K562 (cell line): Measurements from ENCODE around the gene GMPR2. TPM values are rescaled to one million over a fixed set of nuclear protein-coding genes. Genes with fewer than 3 reads are reported as not detected.

Experiments used
- ATAC-seq: fragments of 200-7000 bp; cut with Tn5 transposase; 3 replicates; pipeline ENCODE4 v1.9.1; 2020; ENCODE audit warnings: moderate library complexity
- BruUV-seq: library from RNA; stranded (reverse); fragments of 400-500 nt; replicated peaks from 2 replicates; lab custom pipeline; 2021; lab: Mats Ljungman, UMichigan
- CTCF ChIA-PET: fragments of 300-600 bp; formaldehyde crosslinking; extraction: SDS; loops from one replicate; lab custom pipeline; 2021; ENCODE audit warnings: low intra/inter-chr PET ratio; lab: Yijun Ruan, JAX
- POLR2A ChIA-PET: fragments of 300-600, 350-650 bp; sonication (Branson Sonifier 250); formaldehyde crosslinking; extraction: SDS; loops from one replicate; lab custom pipeline; 2021; ENCODE audit warnings: antibody characterized with exemption, inconsistent platforms; lab: Yijun Ruan, JAX
- DNase-seq, 4 experiments: peaks; one replicate each; pipeline versions ENCODE4 v3.0.0 to v3.0.0-alpha.2; 2011 to 2018; ENCODE audit warnings: low spot score in 3 of 4, mixed read lengths in 3 of 4; ENCODE audit errors: extremely low read depth in 1 of 4
- FAIRE-seq: peaks from 2 replicates; lab custom pipeline; 2011; peaks lifted over from hg19 to GRCh38; lab: Jason Lieb, UNC
- H2AFZ ChIP-seq: 2 replicates; pipeline ENCODE4 v1.6.0; 2011; ENCODE audit warnings: low read depth, low read length, control low read depth, inconsistent platforms
- H3K27ac ChIP-seq: fragments of 200-600 bp; 3 replicates; pipeline ENCODE4 v1.8.0; 2011; ENCODE audit warnings: low read depth, mild to moderate bottlenecking, control low read depth, inconsistent platforms, low read length, moderate library complexity, mixed read lengths; ENCODE audit errors: extremely low read depth
- H3K27me3 ChIP-seq, 2 experiments: fragments of 300-600 bp in 1 of 2; 2 replicates in 1 of 2; 3 replicates in 1 of 2; pipeline versions ENCODE4 v1.6.0 to v1.8.0; 2011; ENCODE audit warnings: inconsistent platforms in 2 of 2, low read length in 2 of 2, mild to moderate bottlenecking in 1 of 2, mixed read lengths in 1 of 2, moderate library complexity in 1 of 2; ENCODE audit not compliant: control insufficient read depth in 2 of 2, insufficient read depth in 2 of 2
- H3K36me3 ChIP-seq: fragments of 300-600 bp; 3 replicates; pipeline ENCODE4 v1.8.0; 2011; ENCODE audit warnings: mild to moderate bottlenecking, low read length, inconsistent platforms; ENCODE audit not compliant: control insufficient read depth, insufficient read depth
- H3K4me1 ChIP-seq, 2 experiments: fragments of 200-600 bp in 1 of 2; replicated peaks in 1 of 2; 2 replicates in 1 of 2; 3 replicates in 1 of 2; pipeline versions ENCODE4 v1.5.1 to v1.8.0; 2011; ENCODE audit warnings: inconsistent platforms in 2 of 2, low read length in 2 of 2, mild to moderate bottlenecking in 1 of 2, mixed read lengths in 1 of 2, moderate library complexity in 1 of 2; ENCODE audit not compliant: control insufficient read depth in 2 of 2, insufficient read depth in 2 of 2
- H3K4me2 ChIP-seq: 2 replicates; pipeline ENCODE4 v1.6.1; 2011; ENCODE audit warnings: low read length, control low read depth, inconsistent platforms, mixed read lengths; ENCODE audit not compliant: insufficient read depth
- H3K4me3 ChIP-seq: fragments of 200-600 bp; sonication (generic), shearing (Covaris generic); 2 replicates; pipeline ENCODE4 v1.5.1; 2016; ENCODE audit warnings: control low read depth, inconsistent platforms
- H3K79me2 ChIP-seq: fragments of 200-600 bp; 3 replicates; pipeline ENCODE4 v1.8.0; 2011; ENCODE audit warnings: low read length, inconsistent platforms; ENCODE audit not compliant: control insufficient read depth, insufficient read depth
- H3K9ac ChIP-seq, 2 experiments: 2 replicates each; pipeline versions ENCODE4 v1.6.0 to v1.6.1; 2011; ENCODE audit warnings: low read depth in 2 of 2, low read length in 2 of 2, control low read depth in 1 of 2, inconsistent platforms in 1 of 2, mild to moderate bottlenecking in 1 of 2, mixed read lengths in 1 of 2; ENCODE audit not compliant: insufficient read depth in 1 of 2
- H3K9me1 ChIP-seq: one replicate; pipeline ENCODE4 v1.6.0; 2011; ENCODE audit warnings: inconsistent platforms, mild to moderate bottlenecking, low read length, moderate library complexity; ENCODE audit not compliant: control insufficient read depth, insufficient read depth
- H3K9me3 ChIP-seq: replicated peaks from 2 replicates; pipeline ENCODE4 v1.5.1; 2011; ENCODE audit warnings: low read depth, low read length, inconsistent platforms; ENCODE audit not compliant: control insufficient read depth, insufficient read depth
- H4K20me1 ChIP-seq: replicated peaks from 2 replicates; pipeline ENCODE4 v1.6.1; 2011; ENCODE audit warnings: low read length, inconsistent platforms, mixed read lengths; ENCODE audit not compliant: control insufficient read depth, insufficient read depth
- FUS ChIP-seq: fragments of 200-400 bp; formaldehyde crosslinking; optimal IDR thresholded peaks from 2 replicates; pipeline ENCODE3; 2017; ENCODE audit warnings: low read depth, low read length
- JUND ChIP-seq, 2 experiments: IDR thresholded peaks; 2 replicates in 1 of 2; 3 replicates in 1 of 2; pipeline ENCODE4 v1.6.1; 2011; ENCODE audit warnings: borderline replicate concordance in 2 of 2, low read depth in 2 of 2, low read length in 2 of 2, improper control_type of control experiment in 1 of 2, missing biosample characterization in 1 of 2, missing genetic modification characterization in 1 of 2, missing genetic modification reagents in 1 of 2
- PYGO2 ChIP-seq: fragments of 450-650 bp; IDR thresholded peaks from 2 replicates; pipeline ENCODE4 v1.6.1; 2016; ENCODE audit warnings: mild to moderate bottlenecking, missing genetic modification characterization, moderate library complexity, missing compliant biosample characterization
- TCFL5 ChIP-seq: fragments of 250-450 bp; sonication (Bioruptor Pico); conservative IDR thresholded peaks from 2 replicates; pipeline ENCODE4 v1.6.1; 2021; ENCODE audit warnings: mild to moderate bottlenecking, moderate library complexity, matching md5 sums
- TOE1 ChIP-seq, 2 experiments: fragments of 450-650 bp in 1 of 2; sonication (generic) in 1 of 2; formaldehyde crosslinking in 1 of 2; IDR thresholded peaks; 2 replicates each; pipeline versions ENCODE4 v1.7.1 to v1.8.0; 2016 to 2022; ENCODE audit warnings: borderline replicate concordance in 2 of 2, mild to moderate bottlenecking in 2 of 2, antibody characterized with exemption in 1 of 2, inconsistent platforms in 1 of 2, low read depth in 1 of 2, missing genetic modification reagents in 1 of 2, moderate library complexity in 1 of 2
- ZNF24 ChIP-seq: fragments of 450-650 bp; IDR thresholded peaks from 2 replicates; pipeline ENCODE4 v1.6.1; 2016
- ZNF395 ChIP-seq: fragments of 200-800 bp; sonication (Bioruptor generic); IDR thresholded peaks from 2 replicates; pipeline ENCODE4 v1.6.1; 2017; ENCODE audit warnings: missing genetic modification characterization, missing compliant biosample characterization
- ZNF408 ChIP-seq: fragments of 250-450 bp; sonication (Bioruptor Pico); IDR thresholded peaks from 2 replicates; pipeline ENCODE4 v1.4.0; 2020; ENCODE audit warnings: low read depth, mild to moderate bottlenecking, moderate library complexity
- WGBS: fragments of 100-300 bp; shearing (Covaris generic); methylation state at CpG from one replicate; pipeline ENCODE4 v1.1.6; 2016; ENCODE audit warnings: low coverage, mixed read lengths; ENCODE audit not compliant: insufficient coverage; ENCODE audit errors: missing lambda C conversion rate; 5-methylcytosine and 5-hydroxymethylcytosine counted together
- in situ Hi-C: fragments of 300-500 bp; cut with MboI; formaldehyde crosslinking; loops from 4 replicates; pipeline ENCODE4 v1.15.0; 2018; ENCODE audit warnings: inconsistent platforms, mixed read lengths
- intact Hi-C: fragments of 100-400 bp; cut with micrococcal nuclease; formaldehyde crosslinking; loops from 2 replicates; pipeline ENCODE4 v1.14.2; 2022
- polyA plus RNA-seq, 8 experiments: library from polyadenylated mRNA; depleted of rRNA in 4 of 8; stranded (reverse) in 5 of 8; unstranded in 3 of 8; fragments of >200 nt; fragmentation: Nextera tagmentation in 2 of 8; fragmentation: Illumina TruSeq in 1 of 8; extraction: Ambion mirVana in 2 of 8; extraction: Trizol in 1 of 8; gene quantifications; 2 replicates each; pipeline versions ENCODE4 v1.2.1 to v1.2.3, GENCODE V29; 2011 to 2014; ENCODE audit warnings: inconsistent platforms in 1 of 8, missing spikeins in 1 of 8
- total RNA-seq, 7 experiments: library from RNA; depleted of rRNA in 6 of 7; stranded (reverse); fragments of >200 nt in 6 of 7; fragmentation: Illumina TruSeq in 2 of 7; extraction: Trizol in 2 of 7; gene quantifications; 2 replicates each; pipeline versions ENCODE4 v1.2.1 to v1.2.3, GENCODE V29; 2011 to 2021; ENCODE audit warnings: low replicate concordance in 1 of 7
- TF ChIP-seq, protein P1 (sequence below): fragments of 450-650 bp; formaldehyde crosslinking; IDR thresholded peaks from 2 replicates; pipeline ENCODE4 v1.4.0; 2022; ENCODE audit warnings: mild to moderate bottlenecking, moderate library complexity
- TF ChIP-seq, protein P2 (sequence below), 2 experiments: fragments of 150-350 bp in 1 of 2; IDR thresholded peaks; 2 replicates each; pipeline ENCODE4 v1.6.1; 2012 to 2016; ENCODE audit warnings: low read depth in 2 of 2, low read length in 2 of 2, mild to moderate bottlenecking in 1 of 2, moderate library complexity in 1 of 2
- TF ChIP-seq, protein P3 (sequence below): sonication (generic); formaldehyde crosslinking; IDR thresholded peaks from 2 replicates; pipeline ENCODE4 v1.8.0; 2022; ENCODE audit warnings: mild to moderate bottlenecking, low read depth, missing genetic modification reagents
- TF ChIP-seq, protein P4 (sequence below), 2 experiments: fragments of 450-650 bp; conservative IDR thresholded peaks; 2 replicates each; pipeline ENCODE4 v1.6.1; 2017; ENCODE audit warnings: mild to moderate bottlenecking in 2 of 2, moderate library complexity in 2 of 2

The GMPR2 gene
- total and polyA plus RNA-seq, 9 of the 15 experiments (the other 6 are each of a cell fraction or from before 2014, with no cell fraction given): 26.4 to 67.4 (median 36.3) TPM

- Histone ChIP-seq H3K9ac (peak overlapping the region in 1 of 2 experiments; percentile 58; a peak in 2 of 4 replicates), H2AFZ (no peak overlapping the region), H3K9me1 (no peaks in the 10 kb centered on the region), H4K20me1 (no peaks in the 10 kb centered on the region), H3K4me2 (no peak overlapping the region), H3K9me3 (no peaks in the 10 kb centered on the region), H3K4me3 (no peak overlapping the region), H3K27me3 (no peaks in the 10 kb centered on the region), H3K27ac (no peak overlapping the region), H3K79me2 (no peaks in the 10 kb centered on the region), H3K36me3 (no peaks in the 10 kb centered on the region), H3K4me1 (peaks cover 0 to 35% of the 10 kb centered on the region in 2 experiments; a peak in 3 of 5 replicates)
- 63% methylated on average over 6 of the region's 6 CpGs for WGBS
- ChIA-PET POLR2A (interaction anchor here (0.6 to 0.7 kb wide), 2 partner anchors 180 to 469 kb away, joined by 3 read pairs; no protein-coding TSS in a partner anchor), CTCF (no interaction called here)
- no peak for DNase-seq
- in situ Hi-C loops (no loop called here), intact Hi-C loops (no loop called here)
- ATAC-seq: no peak
- FAIRE-seq: no peak
- no TSS peak for BruUV-seq
- TF ChIP-seq ZNF408 (CRISPR knock-in tag) (no peak), TCFL5 (CRISPR knock-in tag) (no peak), JUND (IDR thresholded peaks at IDR 0.05; ENCODE audit: borderline replicate concordance, low read depth, low read length) (no peak), JUND (tag; IDR thresholded peaks at IDR 0.05; ENCODE audit: borderline replicate concordance, low read depth, low read length) (no peak), FUS (no peak), PYGO2 (tag) (no peak), ZNF24 (no peak), ZNF395 (CRISPR knock-in tag) (no peak), TOE1 (IDR thresholded peaks at IDR 0.05; ENCODE audit: borderline replicate concordance) (no peak), TOE1 (CRISPR knock-in tag; IDR thresholded peaks at IDR 0.05; ENCODE audit: borderline replicate concordance, low read depth) (no peak)
- TF ChIP-seq, protein P1, sequence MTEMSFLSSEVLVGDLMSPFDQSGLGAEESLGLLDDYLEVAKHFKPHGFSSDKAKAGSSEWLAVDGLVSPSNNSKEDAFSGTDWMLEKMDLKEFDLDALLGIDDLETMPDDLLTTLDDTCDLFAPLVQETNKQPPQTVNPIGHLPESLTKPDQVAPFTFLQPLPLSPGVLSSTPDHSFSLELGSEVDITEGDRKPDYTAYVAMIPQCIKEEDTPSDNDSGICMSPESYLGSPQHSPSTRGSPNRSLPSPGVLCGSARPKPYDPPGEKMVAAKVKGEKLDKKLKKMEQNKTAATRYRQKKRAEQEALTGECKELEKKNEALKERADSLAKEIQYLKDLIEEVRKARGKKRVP (CRISPR knock-in tag): no peak
- TF ChIP-seq, protein P2, sequence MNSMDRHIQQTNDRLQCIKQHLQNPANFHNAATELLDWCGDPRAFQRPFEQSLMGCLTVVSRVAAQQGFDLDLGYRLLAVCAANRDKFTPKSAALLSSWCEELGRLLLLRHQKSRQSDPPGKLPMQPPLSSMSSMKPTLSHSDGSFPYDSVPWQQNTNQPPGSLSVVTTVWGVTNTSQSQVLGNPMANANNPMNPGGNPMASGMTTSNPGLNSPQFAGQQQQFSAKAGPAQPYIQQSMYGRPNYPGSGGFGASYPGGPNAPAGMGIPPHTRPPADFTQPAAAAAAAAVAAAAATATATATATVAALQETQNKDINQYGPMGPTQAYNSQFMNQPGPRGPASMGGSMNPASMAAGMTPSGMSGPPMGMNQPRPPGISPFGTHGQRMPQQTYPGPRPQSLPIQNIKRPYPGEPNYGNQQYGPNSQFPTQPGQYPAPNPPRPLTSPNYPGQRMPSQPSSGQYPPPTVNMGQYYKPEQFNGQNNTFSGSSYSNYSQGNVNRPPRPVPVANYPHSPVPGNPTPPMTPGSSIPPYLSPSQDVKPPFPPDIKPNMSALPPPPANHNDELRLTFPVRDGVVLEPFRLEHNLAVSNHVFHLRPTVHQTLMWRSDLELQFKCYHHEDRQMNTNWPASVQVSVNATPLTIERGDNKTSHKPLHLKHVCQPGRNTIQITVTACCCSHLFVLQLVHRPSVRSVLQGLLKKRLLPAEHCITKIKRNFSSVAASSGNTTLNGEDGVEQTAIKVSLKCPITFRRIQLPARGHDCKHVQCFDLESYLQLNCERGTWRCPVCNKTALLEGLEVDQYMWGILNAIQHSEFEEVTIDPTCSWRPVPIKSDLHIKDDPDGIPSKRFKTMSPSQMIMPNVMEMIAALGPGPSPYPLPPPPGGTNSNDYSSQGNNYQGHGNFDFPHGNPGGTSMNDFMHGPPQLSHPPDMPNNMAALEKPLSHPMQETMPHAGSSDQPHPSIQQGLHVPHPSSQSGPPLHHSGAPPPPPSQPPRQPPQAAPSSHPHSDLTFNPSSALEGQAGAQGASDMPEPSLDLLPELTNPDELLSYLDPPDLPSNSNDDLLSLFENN (IDR thresholded peaks at IDR 0.05; ENCODE audit: low read depth in 2 of 2, low read length in 2 of 2): no peak
- TF ChIP-seq, protein P3, sequence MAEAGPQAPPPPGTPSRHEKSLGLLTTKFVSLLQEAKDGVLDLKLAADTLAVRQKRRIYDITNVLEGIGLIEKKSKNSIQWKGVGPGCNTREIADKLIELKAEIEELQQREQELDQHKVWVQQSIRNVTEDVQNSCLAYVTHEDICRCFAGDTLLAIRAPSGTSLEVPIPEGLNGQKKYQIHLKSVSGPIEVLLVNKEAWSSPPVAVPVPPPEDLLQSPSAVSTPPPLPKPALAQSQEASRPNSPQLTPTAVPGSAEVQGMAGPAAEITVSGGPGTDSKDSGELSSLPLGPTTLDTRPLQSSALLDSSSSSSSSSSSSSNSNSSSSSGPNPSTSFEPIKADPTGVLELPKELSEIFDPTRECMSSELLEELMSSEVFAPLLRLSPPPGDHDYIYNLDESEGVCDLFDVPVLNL (CRISPR knock-in tag): no peak
- TF ChIP-seq, protein P4, sequence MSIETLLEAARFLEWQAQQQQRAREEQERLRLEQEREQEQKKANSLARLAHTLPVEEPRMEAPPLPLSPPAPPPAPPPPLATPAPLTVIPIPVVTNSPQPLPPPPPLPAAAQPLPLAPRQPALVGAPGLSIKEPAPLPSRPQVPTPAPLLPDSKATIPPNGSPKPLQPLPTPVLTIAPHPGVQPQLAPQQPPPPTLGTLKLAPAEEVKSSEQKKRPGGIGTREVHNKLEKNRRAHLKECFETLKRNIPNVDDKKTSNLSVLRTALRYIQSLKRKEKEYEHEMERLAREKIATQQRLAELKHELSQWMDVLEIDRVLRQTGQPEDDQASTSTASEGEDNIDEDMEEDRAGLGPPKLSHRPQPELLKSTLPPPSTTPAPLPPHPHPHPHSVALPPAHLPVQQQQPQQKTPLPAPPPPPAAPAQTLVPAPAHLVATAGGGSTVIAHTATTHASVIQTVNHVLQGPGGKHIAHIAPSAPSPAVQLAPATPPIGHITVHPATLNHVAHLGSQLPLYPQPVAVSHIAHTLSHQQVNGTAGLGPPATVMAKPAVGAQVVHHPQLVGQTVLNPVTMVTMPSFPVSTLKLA (conservative IDR thresholded peaks at IDR 0.05): no peak
These were observed 31.6 kb downstream of the GMPR2 start for GRCh38 chr14:24264298-24264697.
